Right atrium auricular region (tissue), 2 donors: ENCODE data around the gene BCAS4. TPM values are rescaled to one million over a fixed set of nuclear protein-coding genes. Genes with fewer than 3 reads are reported as not detected.

Experiments
- DNase-seq: peaks from one replicate; pipeline ENCODE4 v3.0.0-alpha.2; 2019; ENCODE audit warnings: low spot score
- H3K27ac ChIP-seq, 2 donors: fragments of 200-600 bp; sonication (generic); 1 replicate in 1 of 2; 2 replicates in 1 of 2; pipeline ENCODE4 v1.5.1; 2016 to 2019
- H3K27me3 ChIP-seq, 2 donors: fragments of 200-600 bp; sonication (generic); one replicate each; pipeline versions ENCODE4 v1.5.1 to v1.6.0; 2017 to 2019
- H3K36me3 ChIP-seq: fragments of 200-600 bp; sonication (generic); one replicate; pipeline ENCODE4 v1.5.1; 2016
- H3K4me1 ChIP-seq, 2 donors: fragments of 200-600 bp; sonication (generic); one replicate each; pipeline versions ENCODE4 v1.5.1 to v1.6.0; 2017 to 2019
- H3K4me3 ChIP-seq, 2 donors: fragments of 200-600 bp; sonication (generic); 1 replicate in 1 of 2; 2 replicates in 1 of 2; pipeline ENCODE4 v1.5.1; 2017 to 2019; ENCODE audit warnings: mild to moderate bottlenecking in 1 of 2, moderate library complexity in 1 of 2
- H3K9me3 ChIP-seq, 2 donors: fragments of 200-600 bp; sonication (generic); one replicate each; pipeline ENCODE4 v1.5.1; 2019
- total RNA-seq, 2 donors: library from RNA; depleted of rRNA; stranded (reverse); fragments of >200 nt; gene quantifications; one replicate each; pipeline ENCODE4 v1.1.0, GENCODE V29; 2016
- TF ChIP-seq, protein P1 (sequence below), 2 donors: fragments of 200-600 bp; sonication (generic); IDR thresholded peaks; one replicate each; pipeline ENCODE4 v1.5.1; 2019; ENCODE audit warnings: antibody characterized with exemption in 2 of 2

Gene BCAS4, protein sequence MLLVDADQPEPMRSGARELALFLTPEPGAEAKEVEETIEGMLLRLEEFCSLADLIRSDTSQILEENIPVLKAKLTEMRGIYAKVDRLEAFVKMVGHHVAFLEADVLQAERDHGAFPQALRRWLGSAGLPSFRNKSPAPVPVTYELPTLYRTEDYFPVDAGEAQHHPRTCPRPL
- total RNA-seq, result 1 to 10 TPM; 1.5 to 2.2 TPM

DNA sequence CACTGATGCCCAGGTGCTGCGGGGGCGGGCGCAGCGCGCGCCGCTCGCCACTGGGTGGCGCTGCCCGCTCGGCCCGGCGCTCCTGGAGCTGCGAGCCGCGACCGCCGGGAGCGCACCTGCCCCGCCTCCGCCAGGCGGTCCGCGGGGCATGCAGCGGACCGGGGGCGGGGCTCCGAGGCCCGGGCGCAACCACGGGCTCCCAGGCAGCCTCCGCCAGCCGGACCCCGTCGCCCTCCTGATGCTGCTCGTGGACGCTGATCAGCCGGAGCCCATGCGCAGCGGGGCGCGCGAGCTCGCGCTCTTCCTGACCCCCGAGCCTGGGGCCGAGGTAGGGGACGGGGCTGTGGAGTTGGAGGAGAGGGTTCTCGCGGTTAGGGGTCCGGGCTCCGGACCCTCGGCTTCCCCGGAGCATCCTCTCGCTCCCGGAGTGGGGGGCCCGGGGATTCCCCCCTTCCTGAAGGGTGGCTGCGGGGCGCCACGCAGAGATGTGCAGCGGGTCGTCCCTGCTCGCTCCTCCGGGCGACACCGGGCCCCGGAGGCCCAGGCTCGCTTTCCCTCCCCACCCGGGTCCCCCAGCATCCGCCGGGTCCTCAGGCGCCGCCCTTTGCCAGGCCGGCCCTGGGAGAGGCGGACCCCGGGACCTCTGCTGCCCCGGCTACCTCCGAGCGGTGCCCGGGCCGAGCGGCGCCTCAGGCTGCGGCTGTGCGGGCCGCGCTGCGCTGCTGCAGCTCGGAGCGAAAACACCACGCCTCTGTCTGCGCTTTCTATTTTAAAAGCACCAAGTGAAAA, at the start of gene BCAS4:
BCAS4 (plus strand) TSS at position 216 of the 789 bp plus-strand sequence; CDS start at position 239, 23 bp downstream.
- Histone ChIP-seq H3K27ac (peak within 1 kb of the TSS; percentile 37 to 53), H3K9me3 (no peaks in the 10 kb centered on the region), H3K4me1 (peaks cover 0 to 34% of the 10 kb centered on the region in 2 donors), H3K27me3 (no peaks in the 10 kb centered on the region), H3K4me3 (peak within 1 kb of the TSS; percentile 78 to 86), H3K36me3 (no peaks in the 10 kb centered on the region)
- TF ChIP-seq, protein P1, sequence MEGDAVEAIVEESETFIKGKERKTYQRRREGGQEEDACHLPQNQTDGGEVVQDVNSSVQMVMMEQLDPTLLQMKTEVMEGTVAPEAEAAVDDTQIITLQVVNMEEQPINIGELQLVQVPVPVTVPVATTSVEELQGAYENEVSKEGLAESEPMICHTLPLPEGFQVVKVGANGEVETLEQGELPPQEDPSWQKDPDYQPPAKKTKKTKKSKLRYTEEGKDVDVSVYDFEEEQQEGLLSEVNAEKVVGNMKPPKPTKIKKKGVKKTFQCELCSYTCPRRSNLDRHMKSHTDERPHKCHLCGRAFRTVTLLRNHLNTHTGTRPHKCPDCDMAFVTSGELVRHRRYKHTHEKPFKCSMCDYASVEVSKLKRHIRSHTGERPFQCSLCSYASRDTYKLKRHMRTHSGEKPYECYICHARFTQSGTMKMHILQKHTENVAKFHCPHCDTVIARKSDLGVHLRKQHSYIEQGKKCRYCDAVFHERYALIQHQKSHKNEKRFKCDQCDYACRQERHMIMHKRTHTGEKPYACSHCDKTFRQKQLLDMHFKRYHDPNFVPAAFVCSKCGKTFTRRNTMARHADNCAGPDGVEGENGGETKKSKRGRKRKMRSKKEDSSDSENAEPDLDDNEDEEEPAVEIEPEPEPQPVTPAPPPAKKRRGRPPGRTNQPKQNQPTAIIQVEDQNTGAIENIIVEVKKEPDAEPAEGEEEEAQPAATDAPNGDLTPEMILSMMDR (IDR thresholded peaks at IDR 0.05), result peak; percentile 84 to 93
- peak; percentile 70 for DNase-seq

DNA sequence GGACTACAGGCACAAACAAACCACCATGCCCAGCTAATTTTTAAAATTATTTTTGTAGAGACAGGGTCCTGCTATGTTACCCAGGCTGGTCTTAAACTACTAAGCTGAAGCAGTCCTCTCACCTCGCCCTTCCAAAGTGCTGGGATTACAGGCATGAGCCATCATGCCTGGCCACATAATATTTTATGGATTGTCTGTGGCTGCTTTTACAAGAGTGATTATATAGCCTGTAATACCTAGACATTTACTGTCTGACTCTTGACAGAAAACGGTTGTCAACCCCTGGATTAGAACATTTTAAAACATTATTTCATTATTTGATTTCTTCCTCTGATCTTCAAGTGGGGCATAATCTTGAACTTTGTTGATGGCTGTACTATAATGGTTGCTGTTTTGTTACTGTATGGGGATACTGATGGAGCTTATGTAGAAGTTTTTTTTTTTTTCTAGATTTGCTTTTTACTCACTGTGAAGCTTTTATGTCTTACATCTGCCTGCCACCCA, 49.2 kb upstream of the BCAS4 start:
- peak; percentile 16 for DNase-seq
- H3K27ac ChIP-seq, result peak overlapping the region; percentile 74 to 90
- H3K36me3 ChIP-seq, result peaks cover 11% of the 10 kb centered on the region
- H3K9me3 ChIP-seq, result no peaks in the 10 kb centered on the region
- TF ChIP-seq, protein P1 (IDR thresholded peaks at IDR 0.05), result no peak
- H3K4me1 ChIP-seq, result peaks cover 0 to 27% of the 10 kb centered on the region in 2 donors
- no peaks in the 10 kb centered on the region for H3K27me3 ChIP-seq
- H3K4me3 ChIP-seq, result no peak overlapping the region

DNA sequence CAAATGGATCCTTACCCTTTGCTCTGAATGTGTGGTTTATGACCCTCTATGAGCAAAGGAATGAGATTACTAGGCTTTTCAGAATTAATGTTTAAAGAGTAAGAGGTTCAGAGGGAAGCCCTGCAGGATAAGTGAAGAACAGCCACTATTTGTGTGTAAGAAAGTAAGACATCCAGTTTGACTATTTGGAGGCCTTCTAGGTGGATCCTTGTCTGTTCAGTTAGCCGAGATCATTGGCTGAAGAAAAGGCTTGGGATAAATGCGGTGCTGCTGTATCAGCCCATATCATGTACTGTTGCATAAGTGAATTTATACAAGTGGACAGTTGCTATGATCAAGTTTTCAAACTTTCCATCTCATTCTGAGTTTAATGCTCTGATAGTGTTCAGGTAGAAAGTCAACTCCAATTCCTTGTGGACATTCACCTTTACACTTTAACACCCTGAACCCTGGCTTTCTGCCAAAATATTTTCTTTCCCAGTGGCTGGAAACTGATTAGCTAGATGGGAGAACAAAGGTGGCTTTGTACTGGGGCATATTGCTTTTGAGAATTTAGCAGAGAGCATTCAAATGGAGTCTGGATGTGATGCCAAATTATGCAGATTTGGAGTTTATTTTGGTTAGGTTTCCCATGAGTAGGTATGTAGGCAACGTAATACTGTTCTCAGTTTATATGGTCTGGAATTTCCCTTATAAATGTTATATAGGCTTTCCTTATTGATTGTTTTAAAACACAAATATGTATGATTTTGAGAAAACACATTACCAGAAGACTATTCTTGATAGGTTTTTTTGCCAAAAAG, 48.5 kb upstream of the BCAS4 start:
- Histone ChIP-seq H3K36me3 (peaks cover 11% of the 10 kb centered on the region), H3K27me3 (no peaks in the 10 kb centered on the region), H3K9me3 (no peaks in the 10 kb centered on the region), H3K27ac (peak overlapping the region; percentile 74 to 90), H3K4me3 (no peak overlapping the region), H3K4me1 (peaks cover 0 to 27% of the 10 kb centered on the region in 2 donors)
- DNase-seq, result no peak
- TF ChIP-seq, protein P1 (IDR thresholded peaks at IDR 0.05), result no peak

DNA sequence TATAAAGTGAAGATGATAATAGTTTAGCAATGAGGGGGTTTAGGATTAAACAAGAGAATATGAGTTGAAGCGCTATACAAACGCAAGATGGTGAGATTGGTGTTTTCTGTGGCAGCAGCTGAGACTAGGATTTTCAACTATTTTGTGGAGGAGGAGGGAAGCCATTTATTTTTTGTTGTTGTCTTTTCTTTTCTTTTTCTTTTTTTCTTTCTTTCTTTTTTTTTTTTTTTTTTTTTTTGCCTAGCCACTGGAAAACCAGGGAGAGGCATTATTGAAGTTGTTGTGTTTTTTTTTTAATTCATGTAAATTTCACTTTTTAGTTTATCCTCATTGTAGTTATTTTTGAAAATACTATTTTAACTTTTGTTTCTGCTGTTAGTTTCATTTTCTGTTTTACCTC, 47.6 kb upstream of the BCAS4 start:
- TF ChIP-seq, protein P1 (IDR thresholded peaks at IDR 0.05), result no peak
- no peaks in the 10 kb centered on the region for H3K9me3 ChIP-seq
- H3K4me1 ChIP-seq, result peaks cover 0 to 22% of the 10 kb centered on the region in 2 donors
- no peak for DNase-seq
- no peaks in the 10 kb centered on the region for H3K27me3 ChIP-seq
- no peak overlapping the region for H3K27ac ChIP-seq
- H3K4me3 ChIP-seq, result no peak overlapping the region
- peaks cover 11% of the 10 kb centered on the region for H3K36me3 ChIP-seq

DNA sequence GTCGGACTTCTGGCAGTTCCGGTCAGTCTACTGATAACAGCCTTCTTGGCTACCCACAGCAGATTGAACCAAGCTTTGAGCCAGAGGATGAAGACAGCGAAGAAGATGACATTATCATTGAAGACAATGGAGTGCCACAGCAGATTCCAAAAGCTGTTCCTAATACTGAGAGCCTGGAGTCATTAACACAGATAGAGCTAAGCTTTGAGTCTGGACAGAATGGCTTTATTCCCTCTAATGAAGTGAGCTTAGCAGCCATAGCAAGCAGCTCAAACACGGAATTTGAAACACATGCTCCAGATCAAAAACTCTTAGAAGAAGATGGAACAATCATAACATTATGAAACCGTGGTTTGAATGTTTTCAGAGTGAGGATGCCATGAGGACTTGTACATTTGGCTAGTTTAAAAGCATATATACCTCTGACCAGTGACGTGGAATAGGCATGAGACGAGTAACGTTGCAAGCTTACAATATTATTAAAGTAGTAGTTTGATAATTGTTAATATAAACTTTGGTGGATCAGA, 44.7 kb upstream of the BCAS4 start:
- Histone ChIP-seq H3K9me3 (no peaks in the 10 kb centered on the region), H3K4me1 (peaks cover 0 to 11% of the 10 kb centered on the region in 2 donors), H3K4me3 (no peak overlapping the region), H3K27me3 (no peaks in the 10 kb centered on the region), H3K36me3 (peaks cover 11% of the 10 kb centered on the region), H3K27ac (no peak overlapping the region)
- no peak for DNase-seq
- TF ChIP-seq, protein P1 (IDR thresholded peaks at IDR 0.05), result no peak
